Measurements from ENCODE around the gene SUMO4.

- TF ChIP-seq, protein P1, sequence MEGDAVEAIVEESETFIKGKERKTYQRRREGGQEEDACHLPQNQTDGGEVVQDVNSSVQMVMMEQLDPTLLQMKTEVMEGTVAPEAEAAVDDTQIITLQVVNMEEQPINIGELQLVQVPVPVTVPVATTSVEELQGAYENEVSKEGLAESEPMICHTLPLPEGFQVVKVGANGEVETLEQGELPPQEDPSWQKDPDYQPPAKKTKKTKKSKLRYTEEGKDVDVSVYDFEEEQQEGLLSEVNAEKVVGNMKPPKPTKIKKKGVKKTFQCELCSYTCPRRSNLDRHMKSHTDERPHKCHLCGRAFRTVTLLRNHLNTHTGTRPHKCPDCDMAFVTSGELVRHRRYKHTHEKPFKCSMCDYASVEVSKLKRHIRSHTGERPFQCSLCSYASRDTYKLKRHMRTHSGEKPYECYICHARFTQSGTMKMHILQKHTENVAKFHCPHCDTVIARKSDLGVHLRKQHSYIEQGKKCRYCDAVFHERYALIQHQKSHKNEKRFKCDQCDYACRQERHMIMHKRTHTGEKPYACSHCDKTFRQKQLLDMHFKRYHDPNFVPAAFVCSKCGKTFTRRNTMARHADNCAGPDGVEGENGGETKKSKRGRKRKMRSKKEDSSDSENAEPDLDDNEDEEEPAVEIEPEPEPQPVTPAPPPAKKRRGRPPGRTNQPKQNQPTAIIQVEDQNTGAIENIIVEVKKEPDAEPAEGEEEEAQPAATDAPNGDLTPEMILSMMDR (IDR thresholded peaks at IDR 0.05): no peak
- TF ChIP-seq POLR2A (IDR thresholded peaks at IDR 0.05): no peak
Observed at GRCh38 chr6:149356081-149356750, 43.8 kb upstream of the SUMO4 start.
